Heart left ventricle (tissue), 13 donors: Measurements from ENCODE around the gene ORC5.

Experiments used
- CTCF ChIP-seq, 12 donors: fragments of 200-600 bp; sonication (generic) in 4 of 12; IDR thresholded peaks; one replicate each; pipeline versions ENCODE4 v1.5.0 to v1.8.0; 2018 to 2022; ENCODE audit warnings: antibody characterized with exemption in 12 of 12, mild to moderate bottlenecking in 5 of 12
- POLR2A ChIP-seq, 2 donors: fragments of 450-650 bp; IDR thresholded peaks; one replicate each; pipeline ENCODE4 v1.6.1; 2017; ENCODE audit warnings: antibody characterized with exemption in 2 of 2, mild to moderate bottlenecking in 2 of 2, moderate library complexity in 2 of 2
- donor health status: ischemic (EF 13 %, LVEDD 7.1; RV severe dilation, severe dysfunction).
- donor health status: DM: no; HTN: yes; CAD: no.
- donor health status: DM: no; HTN: no; CAD: no.
- donor health status: ischemic (EF 25% LVEDD 6.9; RV normal size, moderate dysfunction).
- donor health status: ischemic (EF 25% LVEDD 5.7; RV mildly dilated, moderate dysfunction).
- donor health status: ischemic (EF 35%, LVEDD 5.7; RV mildly dilated, moderate dysfunction).
- donor health status: nonischemic (EF 11% LVEDD 7.7; RV severe dilation, severe dysfunction).
- donor health status: DM: yes; HTN: yes; CAD: no.
- donor health status: PGD.
- donor health status: ischemic (EF 29% LVEDD 5.4; RV normal size, mild dysfunction).
- donor health status: nonischemic (EF 23%, LVEDD 6.1; RV moderate dilation, normal function).

GRCh38 chr7:104149822-104150221 lies 58.0 kb downstream of the ORC5 start:
- TF ChIP-seq CTCF (IDR thresholded peaks at IDR 0.05) (no peak), POLR2A (IDR thresholded peaks at IDR 0.05) (no peak)
